ENCODE data around the gene SPTBN1. TPM values are rescaled to one million over a fixed set of nuclear protein-coding genes. Genes with fewer than 3 reads are reported as not detected.
A peak's percentile ranks its signal among the peaks of the same experiment; 100 is the strongest.

Gene SPTBN1
- total RNA-seq, 3 donors from 2014 or later (not counting 1 experiment from before 2014, with no cell fraction given), result 65.7 to 142 (median 68.3) TPM

- peak overlapping the region; percentile 97 to 98 for H3K27ac Mint-ChIP-seq
- DNase-seq, result peak; percentile 67 to 92
- no peaks in the 10 kb centered on the region for H3K27me3 ChIP-seq (ENCODE audit: control insufficient read depth, insufficient read depth, low read length)
Observed at GRCh38 chr2:54574107-54574859, 118.2 kb downstream of the SPTBN1 start.

GRCh38 chr2:54574860-54575247 lies 118.7 kb downstream of the SPTBN1 start:
- no peaks in the 10 kb centered on the region for H3K9me3 Mint-ChIP-seq
- no peak for TF ChIP-seq CTCF (IDR thresholded peaks at IDR 0.05)
- DNase-seq (no peak), ATAC-seq (peak in 1 of 3 donors; percentile 8)
- no peaks in the 10 kb centered on the region for H3K27me3 Mint-ChIP-seq (ENCODE audit: low read depth in 2 of 2)
- WGBS (ENCODE audit: insufficient coverage), result 21% methylated on average over 5 of the region's 5 CpGs
- H3K4me1 Mint-ChIP-seq, result peaks cover 83 to 98% of the 10 kb centered on the region in 2 donors
- H3K4me1 ChIP-seq (ENCODE audit: control insufficient read depth, insufficient read depth, low read length), result peaks cover 83% of the 10 kb centered on the region
- peak overlapping the region; percentile 95 for H3K27ac ChIP-seq (ENCODE audit: low read length)
- peak overlapping the region; percentile 97 to 98 for H3K27ac Mint-ChIP-seq
- no peaks in the 10 kb centered on the region for H3K36me3 Mint-ChIP-seq
- no peaks in the 10 kb centered on the region for H3K36me3 ChIP-seq (ENCODE audit: control insufficient read depth, insufficient read depth, low read length)
- intact Hi-C loops (cut with micrococcal nuclease), result loop anchor here (1.0 kb wide), 1 partner anchor 17 kb away; no protein-coding TSS in a partner anchor
- peak overlapping the region; percentile 79 for H3K4me3 Mint-ChIP-seq
- no peaks in the 10 kb centered on the region for H3K9me3 ChIP-seq (ENCODE audit: control insufficient read depth, insufficient read depth, low read length)
- no peaks in the 10 kb centered on the region for H3K27me3 ChIP-seq (ENCODE audit: control insufficient read depth, insufficient read depth, low read length)
- no peak overlapping the region for H3K4me3 ChIP-seq (ENCODE audit: low read length)

More at GRCh38 chr2:54574107-54574859, 118.2 kb downstream of the SPTBN1 start:
- H3K9me3 Mint-ChIP-seq, result no peaks in the 10 kb centered on the region
- H3K27ac ChIP-seq (ENCODE audit: low read length), result peak overlapping the region; percentile 95
- peaks cover 83 to 98% of the 10 kb centered on the region in 2 donors for H3K4me1 Mint-ChIP-seq
- no peaks in the 10 kb centered on the region for H3K27me3 Mint-ChIP-seq (ENCODE audit: low read depth in 2 of 2)
- 0% methylated on average over 4 of the region's 9 CpGs for WGBS (ENCODE audit: insufficient coverage)
- no peaks in the 10 kb centered on the region for H3K36me3 Mint-ChIP-seq
- H3K4me3 Mint-ChIP-seq, result peak overlapping the region; percentile 79
- ATAC-seq, result peak; percentile 74 to 93 (median 79)
- H3K36me3 ChIP-seq (ENCODE audit: control insufficient read depth, insufficient read depth, low read length), result no peaks in the 10 kb centered on the region
- H3K4me1 ChIP-seq (ENCODE audit: control insufficient read depth, insufficient read depth, low read length), result peaks cover 81% of the 10 kb centered on the region
- H3K4me3 ChIP-seq (ENCODE audit: low read length), result peak overlapping the region; percentile 45
- H3K9me3 ChIP-seq (ENCODE audit: control insufficient read depth, insufficient read depth, low read length), result no peaks in the 10 kb centered on the region
- no peak for TF ChIP-seq CTCF (IDR thresholded peaks at IDR 0.05)
- intact Hi-C loops (cut with micrococcal nuclease), result loop anchor here (1.0 kb wide), 1 partner anchor 16 kb away; no protein-coding TSS in a partner anchor

- Histone ChIP-seq H3K27ac (ENCODE audit: low read length) (peak overlapping the region; percentile 95), H3K4me3 (ENCODE audit: low read length) (no peak overlapping the region), H3K27me3 (ENCODE audit: control insufficient read depth, insufficient read depth, low read length) (no peaks in the 10 kb centered on the region), H3K36me3 (ENCODE audit: control insufficient read depth, insufficient read depth, low read length) (no peaks in the 10 kb centered on the region), H3K9me3 (ENCODE audit: control insufficient read depth, insufficient read depth, low read length) (no peaks in the 10 kb centered on the region), H3K4me1 (ENCODE audit: control insufficient read depth, insufficient read depth, low read length) (peaks cover 78% of the 10 kb centered on the region)
- ATAC-seq (no peak), DNase-seq (peak in 1 of 2 donors; percentile 36)
- Mint-ChIP-seq H3K9me3 (no peaks in the 10 kb centered on the region), H3K36me3 (no peaks in the 10 kb centered on the region), H3K27ac (peak overlapping the region; percentile 97 to 98), H3K27me3 (ENCODE audit: low read depth in 2 of 2) (no peaks in the 10 kb centered on the region), H3K4me3 (peak overlapping the region; percentile 37), H3K4me1 (peaks cover 81 to 98% of the 10 kb centered on the region in 2 donors)
- intact Hi-C loops (cut with micrococcal nuclease), result no loop called here
- 81% methylated on average over 7 of the region's 9 CpGs for WGBS (ENCODE audit: insufficient coverage)
- no peak for TF ChIP-seq CTCF (IDR thresholded peaks at IDR 0.05)
Observed at GRCh38 chr2:54575379-54575888, 119.3 kb downstream of the SPTBN1 start.

All from natural killer cell (primary cell).